ENCODE data around the gene PTGR1. TPM values are rescaled to one million over a fixed set of nuclear protein-coding genes. Genes with fewer than 3 reads are reported as not detected.

The PTGR1 gene
- total RNA-seq, 4 donors from 2014 or later: 18.6 to 51.4 (median 42.4) TPM

GRCh38 chr9:111524731-111525055, 74.8 kb downstream of the PTGR1 start:
- no peak for TF ChIP-seq CTCF (IDR thresholded peaks at IDR 0.05)
- TF ChIP-seq POLR2AphosphoS5 (IDR thresholded peaks at IDR 0.05): no peak
- no peak for TF ChIP-seq POLR2A (IDR thresholded peaks at IDR 0.05)
- no peak for TF ChIP-seq EP300 (IDR thresholded peaks at IDR 0.05)
- H3K27ac ChIP-seq: no peak overlapping the region
- no peaks in the 10 kb centered on the region for H3K36me3 ChIP-seq
- DNase-seq (ENCODE audit: low spot score in 2 of 2): no peak
- H3K9me3 ChIP-seq: no peaks in the 10 kb centered on the region
- 27% methylated on average over 7 of the region's 7 CpGs for WGBS
- H3K4me3 ChIP-seq: peak overlapping the region; percentile 65
- H3K4me1 ChIP-seq: peaks cover 14% of the 10 kb centered on the region
- no peaks in the 10 kb centered on the region for H3K27me3 ChIP-seq

GRCh38 chr9:111516061-111516465, 83.4 kb downstream of the PTGR1 start:
- TF ChIP-seq CTCF (IDR thresholded peaks at IDR 0.05) (no peak), POLR2AphosphoS5 (IDR thresholded peaks at IDR 0.05) (no peak), POLR2A (IDR thresholded peaks at IDR 0.05) (no peak), EP300 (IDR thresholded peaks at IDR 0.05) (no peak)

GRCh38 chr9:111514967-111515366, 84.5 kb downstream of the PTGR1 start:
- TF ChIP-seq POLR2AphosphoS5 (IDR thresholded peaks at IDR 0.05) (no peak), CTCF (IDR thresholded peaks at IDR 0.05) (no peak), EP300 (IDR thresholded peaks at IDR 0.05) (no peak), POLR2A (IDR thresholded peaks at IDR 0.05) (no peak)
- H3K27ac ChIP-seq: no peak overlapping the region
- no peak overlapping the region for H3K4me3 ChIP-seq
- H3K4me1 ChIP-seq: no peaks in the 10 kb centered on the region
- DNase-seq (ENCODE audit: low spot score in 2 of 2): no peak
- H3K9me3 ChIP-seq: no peaks in the 10 kb centered on the region
- no peaks in the 10 kb centered on the region for H3K27me3 ChIP-seq
- no peaks in the 10 kb centered on the region for H3K36me3 ChIP-seq

More at GRCh38 chr9:111516061-111516465, 83.4 kb downstream of the PTGR1 start:
- WGBS: 66% methylated on average over 2 of the region's 2 CpGs
- Histone ChIP-seq H3K4me3 (no peak overlapping the region), H3K9me3 (no peaks in the 10 kb centered on the region), H3K27me3 (no peaks in the 10 kb centered on the region), H3K36me3 (no peaks in the 10 kb centered on the region), H3K27ac (no peak overlapping the region), H3K4me1 (no peaks in the 10 kb centered on the region)
- no peak for DNase-seq (ENCODE audit: low spot score in 2 of 2)

Other genes starting within 250 kb of the PTGR1 start
- gene ECPAS, start 115.3 kb downstream of the PTGR1 start, total RNA-seq: 10 to 100 TPM; 59.4 to 98.4 (median 86.3) TPM
- 1 to 10 TPM; 1.4 to 4.5 (median 2.5) TPM for gene ZNF483, start 74.5 kb downstream of the PTGR1 start, total RNA-seq
- 1 to 10 TPM; 3.7 to 6.4 (median 5.0) TPM for gene DNAJC25, start 31.7 kb upstream of the PTGR1 start, total RNA-seq
- gene GNG10, start 62.0 kb upstream of the PTGR1 start, total RNA-seq: 10 to 100 TPM; 15.1 to 21.6 (median 19.1) TPM
- 1 to 10 TPM in 2 of 4 donors, under 1 TPM in 2; 0.56 to 1.2 (median 0.98) TPM for gene SHOC1, start 195.3 kb upstream of the PTGR1 start, total RNA-seq